DMS 273 (cell line): Measurements from ENCODE around the gene YWHAQ.
A peak's percentile ranks its signal among the peaks of the same experiment; 100 is the strongest.
"Not testable (repeated sequence)": the region's sequence is repeated elsewhere in the genome, so short reads cannot be mapped to it uniquely, and the experiment has no call there.

Experiments used
- DNase-seq: peaks from one replicate; lab custom pipeline; 2025; ENCODE audit not compliant: unreplicated experiment; lab: John Stamatoyannopoulos, UW

Gene YWHAQ

DNA sequence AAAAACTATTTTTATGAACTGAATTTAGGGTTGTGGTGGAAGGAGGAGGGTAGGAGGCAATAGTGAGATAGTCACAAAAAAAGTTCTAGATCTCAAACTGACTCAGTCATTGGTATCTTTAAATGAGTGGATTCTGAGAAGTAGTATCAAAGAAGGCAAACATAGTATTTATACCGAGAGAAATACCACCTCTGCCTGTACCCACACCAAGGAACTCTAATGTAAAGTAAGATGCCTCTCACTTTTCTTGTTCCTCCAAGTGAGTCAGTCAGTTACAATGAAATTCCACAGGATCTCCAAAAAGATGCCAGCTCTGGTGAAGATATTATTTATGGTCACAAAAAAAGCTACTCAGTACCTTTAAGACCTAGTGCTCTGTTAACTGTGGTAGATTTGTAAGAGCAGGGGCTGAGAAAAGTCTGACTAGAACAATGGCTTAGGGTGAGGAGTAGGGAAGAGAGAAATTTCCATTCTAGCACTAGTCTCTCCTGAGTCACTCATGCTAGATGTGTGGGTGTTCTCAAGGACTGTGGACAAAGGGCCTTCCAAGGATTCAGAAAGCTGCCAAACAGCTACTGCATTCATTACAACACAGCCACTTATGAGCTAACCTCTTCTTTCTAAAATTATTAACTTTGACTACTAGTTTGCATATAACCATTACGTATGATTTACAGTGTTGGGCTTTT is 36.3 kb downstream of the YWHAQ start:
- no peak for DNase-seq

DNA sequence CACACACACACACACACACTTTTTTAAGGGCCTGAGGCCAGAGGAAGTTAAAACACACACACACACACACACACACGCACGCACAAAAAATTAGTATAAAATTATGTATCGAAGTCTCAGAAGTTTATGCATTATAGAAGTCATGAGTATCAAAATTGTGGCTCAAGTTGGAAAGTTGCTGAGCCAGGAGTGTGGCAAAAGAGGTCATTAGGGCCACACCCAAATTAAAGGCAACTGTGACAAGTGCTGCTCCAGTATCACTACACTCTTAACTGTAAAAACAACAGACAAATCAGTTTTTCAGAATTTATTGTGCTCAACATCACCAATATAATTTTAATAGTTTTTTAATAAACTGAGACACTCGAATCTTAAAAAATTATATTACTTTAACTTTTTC is 36.9 kb downstream of the YWHAQ start:
- DNase-seq: no peak

DNA sequence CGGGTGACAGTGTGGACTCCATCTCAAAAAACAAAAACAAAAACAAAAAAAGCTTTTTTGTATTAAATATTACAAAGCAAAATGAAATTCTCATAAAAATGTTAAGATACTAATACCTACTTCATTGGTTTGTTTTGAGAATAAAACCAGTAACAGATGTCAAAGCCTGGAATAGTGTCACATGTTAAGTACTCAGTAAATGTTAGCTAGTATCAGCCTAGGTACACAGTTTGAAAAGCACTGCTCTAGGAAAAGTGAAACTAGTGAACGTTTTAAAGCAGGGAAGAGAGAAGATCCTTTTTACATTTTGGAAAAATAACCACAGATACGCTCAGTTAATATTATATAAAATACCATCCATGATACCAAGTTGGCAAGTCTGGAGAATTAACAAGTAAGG is 38.1 kb downstream of the YWHAQ start:
- no peak for DNase-seq

DNA sequence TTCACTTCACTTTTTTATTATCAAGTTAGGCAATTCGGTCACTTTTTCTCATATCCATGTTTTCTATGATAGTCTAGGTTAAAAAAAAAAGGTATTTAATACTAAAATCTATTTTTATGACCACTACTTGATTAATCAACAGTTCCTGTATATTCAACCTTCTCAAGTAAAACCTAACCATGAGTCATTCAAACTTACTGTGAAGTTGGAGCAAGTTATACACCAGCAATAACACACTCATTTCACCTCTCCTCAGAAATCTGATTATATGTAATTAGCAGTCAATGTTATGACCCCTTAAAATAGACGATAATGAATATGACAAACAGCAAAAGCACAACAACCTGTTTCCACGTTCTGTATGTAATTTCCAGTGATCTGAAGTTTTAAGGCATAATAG is 40.2 kb downstream of the YWHAQ start:
- no peak for DNase-seq

DNA sequence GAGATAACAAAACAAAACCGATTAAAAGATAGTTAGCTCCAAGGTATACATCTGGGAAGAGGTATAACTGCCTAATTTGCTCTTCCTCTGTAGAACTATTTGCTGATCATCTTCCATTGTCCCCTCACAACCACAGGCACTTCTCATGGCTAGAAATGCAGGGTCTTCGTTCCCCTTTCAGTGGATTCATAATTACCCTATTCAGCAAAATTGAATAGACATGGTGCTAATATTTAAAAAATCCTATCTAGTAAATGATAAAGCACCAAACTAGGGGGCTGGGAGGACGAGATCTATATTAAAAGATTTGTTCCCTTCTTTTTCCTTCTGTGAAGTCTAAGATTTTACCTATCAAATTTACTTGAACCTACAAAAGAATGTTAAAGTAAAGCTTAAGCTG is 44.3 kb downstream of the YWHAQ start:
- DNase-seq: no peak

DNA sequence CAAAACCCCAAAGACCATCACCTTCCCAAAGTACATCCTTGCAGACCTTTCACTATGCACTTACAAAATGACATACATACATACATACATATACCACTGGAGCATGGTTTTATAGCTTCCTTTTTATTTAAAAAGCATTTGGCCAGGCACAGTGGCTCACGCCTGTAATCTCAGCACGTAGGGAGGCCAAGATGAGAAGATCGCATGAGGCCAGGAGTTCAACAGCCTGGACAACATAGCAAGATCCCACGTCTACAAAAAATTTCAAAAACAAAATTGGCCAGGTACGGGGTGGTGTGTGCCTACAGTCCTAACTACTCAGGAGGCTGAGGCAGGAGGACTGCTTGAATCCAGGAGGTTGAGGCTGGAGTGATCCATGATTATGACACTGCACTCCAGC is 45.3 kb downstream of the YWHAQ start:
- DNase-seq: no peak

DNA sequence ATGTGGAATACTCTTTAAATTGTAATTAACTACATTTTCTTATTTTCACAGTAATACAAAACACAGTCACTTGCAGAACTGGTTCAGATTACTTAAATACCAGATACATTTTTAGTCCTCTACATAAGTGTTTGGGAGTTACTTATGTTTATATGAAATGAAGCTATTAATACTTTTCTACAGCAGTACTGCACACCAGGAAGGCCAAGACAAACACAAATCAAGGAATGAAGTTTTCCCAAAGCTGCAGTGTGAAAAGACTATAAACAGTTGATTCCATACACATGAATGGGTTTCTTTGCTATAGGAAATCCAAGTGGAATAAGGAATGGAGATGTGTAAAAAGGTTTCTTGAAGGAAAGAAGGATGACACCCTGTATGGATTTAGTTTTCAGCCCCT is 45.9 kb downstream of the YWHAQ start:
- DNase-seq: not testable (repeated sequence)

DNA sequence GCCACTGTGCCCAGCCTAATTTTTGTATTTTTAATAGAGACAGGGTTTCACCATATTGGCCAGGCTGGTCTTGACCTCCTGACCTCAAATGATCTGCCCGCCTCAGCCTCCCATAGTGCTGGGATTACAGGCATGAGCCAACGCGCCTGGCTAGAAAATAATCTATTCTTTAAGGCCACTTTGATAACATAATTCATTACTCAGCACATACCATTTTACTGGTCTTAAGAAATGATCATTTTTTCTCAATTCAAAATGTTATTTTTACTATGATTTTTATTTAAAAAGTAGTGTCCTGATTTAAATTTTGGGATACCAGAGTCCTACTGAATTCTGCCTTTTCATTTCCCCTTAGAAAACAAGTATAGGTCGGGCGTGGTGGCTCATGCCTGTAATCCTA is 48.2 kb downstream of the YWHAQ start:
- no peak for DNase-seq

DNA sequence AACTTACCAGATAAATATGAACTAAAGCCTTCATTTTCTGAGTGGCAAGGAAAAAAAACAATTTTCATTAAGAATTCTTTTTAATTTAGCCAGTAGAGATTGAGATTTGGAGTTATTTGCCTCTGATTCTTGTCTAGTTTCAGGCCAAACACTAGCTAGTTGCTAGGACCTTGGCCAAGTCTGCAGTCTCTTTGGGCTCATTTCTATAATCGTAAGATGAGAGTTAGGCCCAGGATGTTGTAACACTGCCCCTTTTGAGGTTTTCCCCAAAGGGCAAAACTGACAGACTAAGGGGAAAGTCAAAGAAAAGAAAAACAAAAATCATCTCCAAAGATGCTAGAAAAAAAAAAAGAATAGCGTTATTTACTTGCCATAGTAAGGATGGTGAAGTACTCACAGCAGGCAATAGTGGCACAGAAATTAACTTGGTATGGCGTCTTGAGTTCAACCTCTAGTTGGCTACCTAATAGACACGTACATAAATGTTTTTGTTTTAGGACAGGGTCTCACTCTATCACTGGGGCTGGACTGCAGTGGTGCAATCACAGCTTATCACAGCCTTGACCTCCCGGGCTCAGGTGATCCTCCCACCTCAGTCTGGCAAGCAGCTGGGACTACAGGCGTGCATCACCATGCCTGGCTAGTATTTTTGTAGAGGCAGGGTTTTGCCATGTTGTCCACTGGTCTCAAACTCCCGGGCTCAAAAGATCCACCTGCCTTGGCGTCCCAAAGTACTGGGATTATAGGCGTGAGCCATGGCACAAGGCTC is 52.1 kb downstream of the YWHAQ start:
- no peak for DNase-seq

DNA sequence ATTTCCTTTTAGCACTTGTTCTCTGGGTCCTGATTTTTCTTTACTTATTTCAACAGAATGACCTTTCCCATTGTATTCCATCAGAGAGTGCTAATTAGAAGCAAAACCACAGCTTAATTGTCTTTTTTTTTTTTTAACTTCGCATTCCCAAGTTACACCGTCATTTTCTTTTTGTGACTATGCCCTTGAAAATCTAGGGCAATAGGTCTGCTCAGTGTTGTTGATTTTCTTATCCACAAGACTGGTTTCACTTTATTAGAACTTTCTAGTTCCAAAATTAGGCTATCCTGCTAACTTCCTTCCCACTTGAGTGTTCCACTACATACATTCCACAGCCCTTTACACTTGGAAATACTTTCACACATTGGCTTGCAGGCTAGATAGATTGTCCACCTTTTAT is 56.5 kb downstream of the YWHAQ start:
- DNase-seq: no peak

DNA sequence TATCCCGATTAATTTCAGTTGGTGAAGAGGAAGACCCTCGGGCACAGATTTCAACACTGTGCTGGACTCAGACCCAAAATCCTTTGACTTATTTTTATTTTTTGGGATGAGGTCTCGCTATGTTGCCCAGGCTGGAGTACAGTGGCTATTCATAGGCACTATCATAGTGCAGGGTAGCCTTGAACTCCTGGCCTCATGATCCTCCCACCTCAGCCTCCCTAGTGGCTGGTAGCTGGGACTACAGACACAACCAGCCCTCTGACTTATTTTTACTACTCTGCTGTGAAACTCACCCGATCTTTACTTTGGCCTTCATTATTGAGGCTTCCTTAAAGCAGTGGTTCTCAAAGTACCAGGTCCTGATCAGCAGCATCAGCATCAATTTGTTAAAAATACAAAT is 57.0 kb downstream of the YWHAQ start:
- peak; percentile 16 for DNase-seq

DNA sequence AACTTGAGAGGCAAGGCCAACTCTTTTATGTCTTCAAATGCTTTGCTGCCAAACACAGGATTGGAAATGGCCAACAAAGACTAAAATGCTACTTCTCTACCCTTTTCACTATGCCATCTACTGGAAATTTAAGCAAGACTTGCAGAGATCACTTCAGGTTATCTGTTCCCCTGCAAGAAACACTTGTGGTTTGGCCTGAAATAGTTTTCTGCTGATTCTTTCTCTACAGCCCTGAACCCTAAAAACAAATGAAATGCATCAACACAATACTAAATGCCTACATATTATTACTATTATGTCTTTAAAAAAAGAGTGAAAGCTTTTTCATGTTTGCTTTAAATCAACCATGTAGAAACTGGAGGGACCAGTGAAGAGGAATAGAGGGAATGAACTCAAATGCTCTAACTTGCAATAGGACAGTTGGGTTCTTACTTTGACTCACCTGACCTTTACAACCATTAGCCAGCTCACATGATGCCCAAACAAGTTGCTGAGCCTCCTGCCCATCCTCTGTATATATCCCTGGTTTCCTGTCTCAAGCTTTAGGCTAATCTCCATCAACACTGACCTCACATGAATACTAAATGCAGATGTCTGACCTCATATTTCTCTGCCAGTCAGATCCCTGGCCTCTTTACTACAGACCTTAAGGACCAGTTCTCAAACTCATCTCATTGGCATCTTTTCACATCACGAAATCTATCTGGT is 57.6 kb downstream of the YWHAQ start:
- DNase-seq: no peak

DNA sequence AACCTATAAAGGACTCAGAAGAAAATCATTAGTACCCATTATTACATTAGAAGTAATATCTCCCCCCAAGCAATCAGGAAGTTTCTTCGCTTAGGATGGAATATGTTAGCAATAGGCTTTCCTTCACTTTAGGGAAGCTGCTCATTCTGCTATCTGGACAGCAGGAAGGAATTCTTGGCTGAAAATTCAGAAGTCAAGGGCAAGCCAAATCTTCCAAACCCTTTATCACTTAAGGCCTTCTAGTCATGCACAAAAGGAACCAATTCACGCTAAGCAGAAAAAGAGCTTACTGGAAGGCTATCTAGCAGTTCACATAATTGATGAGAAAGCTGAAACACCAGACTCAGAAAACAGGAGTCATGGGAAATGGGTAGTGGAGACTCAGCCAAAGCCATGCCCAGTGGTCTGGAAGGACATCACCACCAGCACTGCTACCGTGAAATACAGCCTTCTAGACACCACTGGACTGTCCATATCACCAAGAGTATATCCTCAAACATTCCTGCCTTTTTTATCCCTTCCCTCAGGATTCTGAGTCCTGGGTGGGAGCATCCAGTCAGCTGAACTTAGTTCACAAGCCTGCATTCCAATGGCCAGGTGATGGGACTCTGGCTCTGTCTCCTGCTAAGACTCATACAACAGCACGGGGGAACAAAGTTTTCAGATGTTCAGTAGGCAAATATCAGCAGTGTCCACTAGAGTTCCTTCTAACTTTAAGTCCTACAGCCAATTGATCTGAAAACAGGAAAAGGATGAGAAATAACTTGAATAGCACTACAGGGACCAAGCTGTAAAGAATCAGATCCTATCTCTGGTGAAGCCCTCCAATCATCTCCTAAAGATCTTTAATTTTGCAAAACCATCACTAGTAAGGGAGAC is 60.4 kb downstream of the YWHAQ start:
- DNase-seq: no peak

DNA sequence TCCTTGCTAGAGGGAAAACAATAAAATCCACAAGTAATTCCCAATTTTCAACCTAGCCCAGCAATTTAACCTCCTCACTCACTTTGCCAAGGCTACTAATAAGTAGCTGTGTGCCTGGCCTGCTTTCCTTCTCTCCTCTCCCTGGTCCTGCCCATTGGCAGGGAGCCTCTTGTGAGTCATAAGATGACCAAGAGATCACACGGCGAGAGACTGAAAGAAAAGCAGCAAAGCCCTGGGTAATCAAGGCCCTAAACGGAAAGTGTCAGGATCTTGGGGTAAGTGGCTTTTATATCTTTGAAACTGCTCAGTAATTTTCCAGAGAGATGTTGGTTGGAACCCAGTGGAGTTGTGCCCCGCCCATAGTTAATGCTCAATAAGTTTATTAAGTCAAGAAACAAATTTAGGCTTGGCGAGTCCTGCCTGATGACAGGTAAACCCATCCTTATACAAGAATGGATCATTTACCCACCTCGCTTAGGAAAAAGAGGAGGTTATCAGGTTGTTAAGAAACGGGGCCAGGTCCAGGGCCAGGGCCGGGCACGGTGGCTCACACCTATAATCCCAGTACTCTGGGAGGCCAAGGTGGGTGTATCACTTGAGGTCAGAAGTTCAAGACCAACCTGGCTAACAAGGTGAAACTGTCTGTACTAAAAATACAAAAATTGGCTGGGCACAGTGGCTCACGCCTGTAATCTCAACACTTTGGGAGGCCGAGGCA is 65.2 kb downstream of the YWHAQ start:
- DNase-seq: peak; percentile 12

DNA sequence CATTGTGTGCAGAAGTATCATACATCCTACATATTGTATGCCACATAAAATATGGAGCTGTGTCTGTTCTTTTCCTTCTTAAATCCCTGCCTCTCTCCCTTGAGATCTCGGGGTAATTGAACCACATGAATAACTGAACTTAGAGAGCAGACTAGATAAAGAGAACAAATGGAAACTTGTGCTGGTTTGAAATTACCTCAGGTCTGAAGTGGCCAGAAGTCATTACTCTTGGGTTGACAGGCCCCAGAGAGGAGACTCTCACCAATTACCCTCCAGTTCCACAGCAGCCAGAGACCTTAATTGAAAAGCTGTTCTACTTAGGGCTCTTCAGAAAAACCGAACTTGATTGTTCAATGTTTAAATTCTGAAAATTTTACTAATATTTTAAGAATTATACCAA is 70.2 kb downstream of the YWHAQ start:
- DNase-seq: no peak

DNA sequence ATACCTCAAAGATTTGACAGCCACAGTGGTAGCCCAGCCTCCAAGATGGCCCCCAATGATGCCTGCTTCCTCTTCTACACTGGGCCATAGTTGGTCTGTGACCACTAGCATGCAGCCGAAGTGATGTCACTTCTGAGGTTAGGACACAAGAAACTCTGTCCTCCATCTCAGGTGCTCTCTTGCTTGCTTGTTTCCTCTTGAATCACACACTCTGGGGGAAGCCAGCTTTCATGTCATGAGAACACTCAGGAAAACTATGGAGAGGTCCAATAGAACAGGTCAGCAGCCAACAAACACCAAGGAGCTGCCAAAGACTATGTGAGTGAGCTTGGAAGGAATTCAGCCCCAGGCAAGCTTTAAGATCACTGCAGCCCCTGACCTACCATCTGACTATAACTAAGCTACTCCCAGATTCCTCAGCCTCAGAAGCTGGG is 71.8 kb downstream of the YWHAQ start:
- no peak for DNase-seq

DNA sequence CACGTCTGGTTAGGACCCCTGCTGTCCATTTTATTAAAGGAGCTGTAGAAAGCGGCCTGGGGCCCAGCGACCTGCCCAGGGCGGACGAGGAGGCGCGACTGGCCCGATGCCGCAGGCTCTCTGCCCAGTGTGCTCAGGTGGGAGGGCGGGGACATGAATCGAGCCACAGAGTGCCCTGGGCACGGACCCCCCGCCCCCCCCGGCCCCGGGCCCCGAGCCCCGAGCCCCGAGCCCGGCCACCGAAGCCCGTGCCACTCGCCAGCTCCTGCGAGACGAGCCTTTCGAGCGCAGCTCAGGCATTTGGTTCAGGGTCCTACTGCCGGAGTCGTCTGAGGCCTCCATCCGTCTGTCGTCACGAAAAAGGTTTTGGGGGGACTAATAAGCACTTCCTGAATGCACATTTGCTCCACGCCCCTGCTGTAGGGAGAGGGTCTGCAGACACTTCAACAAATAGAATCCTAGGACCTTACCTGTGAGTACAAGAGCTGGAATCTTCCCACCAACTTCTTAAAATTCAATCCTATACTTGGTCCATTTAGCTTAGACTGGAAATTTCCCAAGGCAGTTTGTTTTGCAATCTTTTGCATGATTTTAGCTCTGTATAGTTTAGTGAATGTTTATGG is 74.6 kb downstream of the YWHAQ start:
- DNase-seq: peak; percentile 84

DNA sequence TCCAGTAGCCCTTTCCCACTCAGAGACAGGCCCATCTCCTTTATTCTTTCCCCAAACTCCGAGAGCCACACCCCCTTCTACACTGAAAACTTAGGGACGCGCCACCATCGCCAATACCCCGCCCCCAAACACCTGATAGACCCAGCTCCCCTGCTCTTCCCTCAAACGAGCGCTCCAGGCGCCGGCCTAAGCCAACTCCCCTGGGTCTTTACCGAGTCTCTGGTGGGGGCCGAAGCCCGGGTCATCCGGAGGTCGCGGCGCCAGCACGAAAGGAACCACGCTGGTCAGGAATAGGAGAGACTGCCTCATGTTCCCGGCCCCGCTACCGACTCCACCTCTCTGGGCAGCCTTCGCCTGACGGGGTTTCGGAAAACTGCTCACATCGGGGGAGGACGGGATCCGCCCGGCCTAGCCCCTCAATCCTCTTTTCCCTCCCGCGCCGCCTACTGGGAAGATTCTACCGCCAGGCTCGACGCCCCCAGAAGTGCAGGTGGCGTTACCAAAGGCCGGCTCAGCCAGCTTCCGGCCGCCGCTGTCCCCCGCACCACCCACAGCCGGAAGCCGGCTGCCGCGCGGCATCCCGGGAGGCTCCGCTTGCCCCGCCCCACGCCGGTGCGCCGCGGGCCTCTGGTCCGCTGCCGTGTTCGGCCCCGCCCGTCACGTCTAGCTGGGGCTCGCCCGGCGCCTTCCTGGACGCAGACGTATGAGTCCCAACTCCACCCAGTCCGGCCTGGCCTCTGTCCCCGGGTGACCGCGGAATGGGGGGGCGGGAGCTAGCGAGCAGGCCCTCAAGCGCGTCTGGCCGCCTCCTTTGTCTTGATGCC is 75.3 kb downstream of the YWHAQ start, which contains the start of gene ADAM17:
Gene ADAM17 (minus strand): TSS at position 534 of the 824 bp plus-strand sequence. CDS start 225 bp downstream, at position 309.
- peak; percentile 99 for DNase-seq

DNA sequence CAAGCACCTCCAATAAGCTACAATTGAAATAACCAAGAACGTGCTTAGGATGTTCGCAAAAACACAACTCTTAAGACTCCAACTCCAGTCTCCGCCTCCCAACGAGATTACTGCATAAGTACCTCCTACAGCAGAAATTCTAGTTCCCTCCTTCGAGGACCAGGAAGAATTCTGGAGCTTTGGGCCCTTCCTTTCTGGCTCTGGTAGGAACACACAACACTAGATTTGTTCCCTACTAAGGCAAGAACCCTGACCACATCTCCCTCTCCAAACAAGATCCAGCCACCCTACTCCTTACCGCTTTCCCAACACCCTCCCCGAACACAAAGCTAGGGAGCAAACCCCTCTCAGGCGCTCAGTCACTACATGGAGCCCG is 75.9 kb downstream of the YWHAQ start:
- DNase-seq: peak; percentile 83
